ENCODE measurements around the gene MOB3A.
A peak's percentile ranks its signal among the peaks of the same experiment; 100 is the strongest.

MOB3A gene

GRCh38 chr19:2038284-2039088 is 57.6 kb downstream of the MOB3A start:
- no peaks in the 10 kb centered on the region for H4K20me1 ChIP-seq (ENCODE audit: insufficient read depth, low read length)
- TF ChIP-seq CTCF (IDR thresholded peaks at IDR 0.05; ENCODE audit: low read length) (no peak), EZH2 (optimal IDR thresholded peaks at IDR 0.05; ENCODE audit: low read depth, low read length) (no peak), EZH2phosphoT487 (IDR thresholded peaks at IDR 0.05; ENCODE audit: low read length) (no peak)
- H2AFZ ChIP-seq (ENCODE audit: low read length) = no peak overlapping the region
- no peak overlapping the region for H3K4me2 ChIP-seq (ENCODE audit: low read depth, low read length)
- H3K4me1 ChIP-seq (ENCODE audit: low read length) = peaks cover 32% of the 10 kb centered on the region
- 0 out of 2 replicates have a peak, but pooled peaks cover 3% of the 10 kb centered on the region for H3K36me3 ChIP-seq (replicated peaks; ENCODE audit: insufficient read depth, low read length)
- peak; percentile 6 for DNase-seq
- H3K27ac ChIP-seq (ENCODE audit: low read length) = no peak overlapping the region
- H3K4me3 ChIP-seq (ENCODE audit: low read length) = no peak overlapping the region
- no peak overlapping the region for H3K9ac ChIP-seq (ENCODE audit: low read length)
- H3K79me2 ChIP-seq (ENCODE audit: low read length) = peaks cover 42% of the 10 kb centered on the region
- peaks cover 27% of the 10 kb centered on the region for H3F3A ChIP-seq (ENCODE audit: insufficient read depth, low read length)
- no peaks in the 10 kb centered on the region for H3K27me3 ChIP-seq (replicated peaks; ENCODE audit: insufficient read depth, low read length)
- no peaks in the 10 kb centered on the region for H3K9me2 ChIP-seq (replicated peaks; ENCODE audit: insufficient read depth, low read length)
- no peaks in the 10 kb centered on the region for H3K9me3 ChIP-seq (replicated peaks; ENCODE audit: insufficient read depth, low read length)

GRCh38 chr19:2037651-2038255 is 58.4 kb downstream of the MOB3A start:
- Histone ChIP-seq H3K4me1 (ENCODE audit: low read length) (peaks cover 36% of the 10 kb centered on the region), H3K9ac (ENCODE audit: low read length) (no peak overlapping the region), H3K27me3 (replicated peaks; ENCODE audit: insufficient read depth, low read length) (no peaks in the 10 kb centered on the region), H3F3A (ENCODE audit: insufficient read depth, low read length) (peaks cover 27% of the 10 kb centered on the region), H3K4me2 (ENCODE audit: low read depth, low read length) (no peak overlapping the region), H3K9me2 (replicated peaks; ENCODE audit: insufficient read depth, low read length) (no peaks in the 10 kb centered on the region), H3K79me2 (ENCODE audit: low read length) (peaks cover 38% of the 10 kb centered on the region), H3K4me3 (ENCODE audit: low read length) (no peak overlapping the region), H3K9me3 (replicated peaks; ENCODE audit: insufficient read depth, low read length) (no peaks in the 10 kb centered on the region), H2AFZ (ENCODE audit: low read length) (no peak overlapping the region), H4K20me1 (ENCODE audit: insufficient read depth, low read length) (no peaks in the 10 kb centered on the region), H3K27ac (ENCODE audit: low read length) (no peak overlapping the region), H3K36me3 (replicated peaks; ENCODE audit: insufficient read depth, low read length) (0 out of 2 replicates have a peak, but pooled peaks cover 3% of the 10 kb centered on the region)
- no peak for TF ChIP-seq CTCF (IDR thresholded peaks at IDR 0.05; ENCODE audit: low read length)
- no peak for TF ChIP-seq EZH2 (optimal IDR thresholded peaks at IDR 0.05; ENCODE audit: low read depth, low read length)
- no peak for TF ChIP-seq EZH2phosphoT487 (IDR thresholded peaks at IDR 0.05; ENCODE audit: low read length)
- DNase-seq = peak; percentile 5

GRCh38 chr19:2036424-2036823 is 59.7 kb downstream of the MOB3A start:
- Histone ChIP-seq H3K36me3 (replicated peaks; ENCODE audit: insufficient read depth, low read length) (0 out of 2 replicates have a peak, but pooled peaks cover 3% of the 10 kb centered on the region), H3K79me2 (ENCODE audit: low read length) (peaks cover 28% of the 10 kb centered on the region), H3K27ac (ENCODE audit: low read length) (no peak overlapping the region), H4K20me1 (ENCODE audit: insufficient read depth, low read length) (no peaks in the 10 kb centered on the region), H3K4me3 (ENCODE audit: low read length) (no peak overlapping the region), H2AFZ (ENCODE audit: low read length) (no peak overlapping the region), H3F3A (ENCODE audit: insufficient read depth, low read length) (peaks cover 36% of the 10 kb centered on the region), H3K9me3 (replicated peaks; ENCODE audit: insufficient read depth, low read length) (no peaks in the 10 kb centered on the region), H3K4me2 (ENCODE audit: low read depth, low read length) (no peak overlapping the region), H3K9me2 (replicated peaks; ENCODE audit: insufficient read depth, low read length) (no peaks in the 10 kb centered on the region), H3K4me1 (ENCODE audit: low read length) (peaks cover 39% of the 10 kb centered on the region), H3K27me3 (replicated peaks; ENCODE audit: insufficient read depth, low read length) (no peaks in the 10 kb centered on the region), H3K9ac (ENCODE audit: low read length) (no peak overlapping the region)
- DNase-seq = no peak
- TF ChIP-seq CTCF (IDR thresholded peaks at IDR 0.05; ENCODE audit: low read length) (no peak), EZH2 (optimal IDR thresholded peaks at IDR 0.05; ENCODE audit: low read depth, low read length) (no peak), EZH2phosphoT487 (IDR thresholded peaks at IDR 0.05; ENCODE audit: low read length) (no peak)
